DOHH2 (cell line): Measurements from ENCODE around the gene FGD6.

Source experiments
- CTCF ChIP-seq: fragments of 200-600 bp; sonication (generic); IDR thresholded peaks from one replicate; pipeline ENCODE4 v1.5.1; 2014; ENCODE audit warnings: antibody characterized with exemption, mild to moderate bottlenecking, low read depth, low read length; ENCODE audit not compliant: poor library complexity, severe bottlenecking
- EZH2phosphoT487 ChIP-seq: fragments of 200-600 bp; sonication (generic); IDR thresholded peaks from 2 replicates; pipeline ENCODE4 v1.6.1; 2017; ENCODE audit warnings: borderline replicate concordance, mild to moderate bottlenecking, antibody characterized with exemption, low read length, moderate library complexity, mixed read lengths

DNA sequence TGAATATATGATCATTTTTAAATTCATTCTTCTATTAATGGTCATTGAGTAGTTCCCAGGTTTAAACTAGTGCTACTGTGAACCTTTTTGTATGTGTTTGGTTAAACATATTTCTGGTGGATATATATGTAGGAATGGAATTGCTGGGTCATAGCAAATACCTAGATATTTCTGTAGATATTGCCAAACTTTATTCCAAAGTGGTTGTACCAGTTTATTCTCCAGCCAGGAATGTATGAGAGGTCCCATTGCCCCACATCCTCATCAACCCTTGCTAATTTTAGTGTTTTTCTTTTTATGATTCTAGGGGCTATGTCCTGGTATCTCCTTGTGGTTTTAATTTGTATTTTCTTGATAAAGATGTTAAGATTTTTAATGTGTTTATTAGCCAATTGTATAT, 3.5 kb upstream of the FGD6 start:
- no peak for TF ChIP-seq CTCF
- no peak for TF ChIP-seq EZH2phosphoT487
